Stimulated activated CD8-positive, alpha-beta memory T cell treated with anti-CD3 and anti-CD28 coated beads, Interleukin-12 subunit alpha, Interleukin-12 subunit beta, amount 100 ng/mL, for 4 hours (primary cell): ENCODE data around the gene SBF2.

Experiments
- DNase-seq: peaks from one replicate; pipeline ENCODE4 v3.0.0-alpha.2; 2020; ENCODE audit warnings: low read depth

The SBF2 gene

DNA sequence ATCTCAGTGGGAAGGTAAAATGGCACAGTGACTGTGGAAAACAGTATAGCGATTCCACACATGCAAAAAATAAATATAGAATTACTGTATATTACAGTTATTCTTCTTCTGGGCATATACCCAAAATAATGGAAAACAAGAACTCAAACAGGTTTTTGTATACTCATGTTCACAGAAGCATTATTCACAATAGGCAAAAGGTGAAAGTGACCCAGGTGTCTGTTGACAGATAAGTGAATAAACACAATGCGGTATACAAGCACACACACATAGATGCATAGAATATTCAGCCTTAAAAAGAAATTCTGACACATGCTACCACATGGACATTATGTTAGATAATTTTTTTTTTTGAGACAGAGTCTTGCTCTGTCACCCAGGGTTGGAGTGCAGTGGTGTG is 397.1 kb downstream of the SBF2 start:
- DNase-seq = no peak

DNA sequence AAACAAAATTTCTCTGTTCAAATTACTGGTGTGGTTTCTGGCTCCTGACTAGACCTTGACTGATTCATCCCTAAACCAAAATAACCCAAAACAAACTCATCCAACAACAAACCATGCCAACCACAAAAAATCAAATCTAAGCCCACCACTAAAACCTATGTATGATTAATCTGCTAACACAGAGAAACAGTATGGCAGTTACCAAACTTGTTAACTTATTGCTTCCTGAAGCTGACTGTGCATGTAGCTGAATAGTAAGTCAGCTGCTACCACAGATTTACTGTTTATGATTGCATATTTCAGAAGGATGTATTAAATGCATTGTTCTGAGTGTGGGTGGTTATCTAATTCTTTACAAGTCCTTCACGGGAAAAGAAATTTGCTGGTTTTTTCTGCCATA is 399.0 kb downstream of the SBF2 start:
- DNase-seq = no peak

DNA sequence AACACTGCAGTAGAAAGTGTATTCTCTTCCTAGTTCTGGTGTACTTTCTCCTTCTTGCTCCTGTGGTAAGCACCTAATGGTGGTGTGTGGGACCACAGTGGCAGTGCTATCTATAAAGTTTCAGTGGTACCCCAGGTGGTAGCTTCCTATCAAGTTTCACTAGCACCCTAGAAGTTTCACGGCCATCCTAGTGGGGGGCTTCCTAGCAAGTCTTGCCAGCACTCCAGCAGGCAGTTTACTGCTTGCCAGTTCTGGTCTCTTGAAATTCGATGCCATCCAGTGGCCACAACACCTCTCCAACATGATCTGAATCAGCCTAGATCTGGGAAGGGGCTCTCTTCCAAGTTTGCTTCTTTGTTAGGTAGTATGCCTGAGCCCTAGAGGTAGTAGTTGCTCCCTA is 400.5 kb downstream of the SBF2 start:
- no peak for DNase-seq

DNA sequence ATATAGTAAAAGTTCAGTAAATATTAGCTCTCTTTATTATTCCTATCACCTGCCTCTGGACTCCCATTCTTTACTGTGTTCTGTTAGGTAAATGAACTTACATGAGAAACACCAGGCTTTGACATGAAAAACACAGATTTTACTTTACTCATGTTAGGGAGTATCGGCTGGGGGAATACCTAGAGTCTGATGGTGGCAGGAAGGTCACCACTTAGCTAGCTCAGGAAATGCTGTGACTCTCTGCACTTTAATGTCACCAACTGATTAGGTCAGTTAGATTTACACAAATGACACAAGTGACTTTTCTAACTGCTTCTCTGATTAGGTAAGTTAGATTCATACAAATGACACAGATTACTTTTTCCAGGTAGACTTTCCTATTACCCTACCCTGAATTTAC is 405.1 kb downstream of the SBF2 start:
- DNase-seq = no peak

DNA sequence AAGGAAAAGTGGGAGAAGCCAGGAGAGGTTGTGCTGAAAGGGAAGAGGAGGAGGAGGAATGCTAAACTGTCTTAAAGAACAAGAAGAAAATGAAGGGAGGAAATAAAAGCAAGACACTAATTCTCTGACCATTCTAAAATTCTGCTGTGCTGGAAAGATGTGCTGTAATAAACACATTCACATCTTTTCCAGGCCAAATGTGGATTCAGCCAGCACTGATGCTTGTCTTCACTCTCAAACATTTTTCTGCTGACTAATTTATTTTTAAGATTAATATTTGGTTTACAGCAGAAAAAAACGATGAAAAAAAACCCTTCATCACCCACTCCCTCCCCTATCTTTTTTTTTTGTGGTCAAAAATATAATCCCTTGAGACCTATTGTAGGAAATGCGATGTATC is 406.5 kb downstream of the SBF2 start:
- DNase-seq = no peak

DNA sequence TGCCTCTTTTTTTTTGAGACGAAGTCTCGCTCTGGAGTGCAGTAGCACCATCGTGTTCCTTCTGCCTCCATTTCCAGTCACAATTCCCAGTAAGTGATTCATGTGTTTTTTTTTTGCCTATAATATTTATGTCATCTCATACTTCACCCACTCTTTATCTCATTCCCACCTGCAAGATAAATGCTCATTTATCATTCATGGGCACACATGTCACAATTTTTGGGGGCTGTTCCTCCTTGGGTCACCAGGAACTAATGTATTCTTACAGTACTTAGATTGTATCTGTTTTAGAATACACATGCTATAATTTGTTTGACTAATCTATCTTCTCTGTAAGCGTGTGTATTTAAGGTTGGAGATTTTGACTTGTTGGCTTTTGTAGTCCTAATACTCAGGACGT is 407.4 kb downstream of the SBF2 start:
- no peak for DNase-seq

DNA sequence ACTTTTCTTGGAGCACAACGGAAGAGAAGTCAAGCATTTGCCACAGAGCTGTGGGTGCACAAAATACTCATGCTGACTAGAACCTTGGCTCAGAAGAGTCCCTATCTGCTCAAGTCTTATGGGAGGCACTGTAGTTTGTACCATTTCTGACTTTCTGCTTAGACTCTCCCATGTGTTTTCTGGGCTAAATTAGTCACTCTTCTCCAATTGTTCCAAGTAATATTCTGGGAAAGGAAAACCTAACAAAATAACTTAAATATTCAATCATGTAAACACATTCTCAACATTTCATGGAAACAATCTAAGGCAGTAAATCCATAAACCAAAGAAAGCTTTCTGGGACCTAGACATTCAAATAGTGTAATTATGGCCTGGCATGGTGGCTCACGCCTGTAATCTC is 409.4 kb downstream of the SBF2 start:
- DNase-seq = no peak

DNA sequence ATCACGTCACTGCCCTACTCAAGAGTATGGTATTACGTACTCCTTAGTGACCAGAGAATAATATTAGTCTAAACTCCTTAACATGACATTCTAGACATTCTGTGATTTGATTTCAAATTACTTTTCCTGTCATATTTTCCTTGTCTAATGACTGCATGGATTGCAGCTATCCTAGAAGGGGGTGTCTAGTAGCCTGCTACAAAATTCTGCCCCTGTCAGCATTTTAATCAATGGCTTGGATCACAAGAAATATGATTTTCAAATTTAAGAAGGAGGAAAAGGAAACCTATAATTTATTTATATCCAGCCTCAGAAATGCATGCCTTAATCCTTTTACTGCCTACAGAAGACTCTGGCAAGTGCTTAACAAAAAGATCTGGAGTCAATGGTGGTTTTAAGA is 413.4 kb downstream of the SBF2 start:
- DNase-seq = no peak

DNA sequence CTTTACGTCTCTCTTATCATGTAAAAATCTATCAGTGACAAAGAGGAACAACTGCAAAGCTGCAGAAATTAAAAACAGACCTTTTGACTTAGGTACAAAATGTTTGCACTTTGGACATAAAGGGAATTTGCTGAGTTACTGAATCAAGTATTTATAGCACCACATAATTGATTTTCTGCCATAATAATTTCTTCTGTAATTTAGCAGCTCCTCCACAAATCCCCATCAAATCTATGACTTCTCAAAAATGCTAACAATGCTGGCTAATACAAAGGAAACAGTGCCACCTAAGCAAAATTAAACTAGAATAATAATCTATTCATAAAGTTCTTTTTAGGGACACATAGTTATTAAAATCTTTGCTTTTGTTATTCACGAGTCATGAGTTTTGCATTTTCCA is 415.1 kb downstream of the SBF2 start:
- DNase-seq = no peak

DNA sequence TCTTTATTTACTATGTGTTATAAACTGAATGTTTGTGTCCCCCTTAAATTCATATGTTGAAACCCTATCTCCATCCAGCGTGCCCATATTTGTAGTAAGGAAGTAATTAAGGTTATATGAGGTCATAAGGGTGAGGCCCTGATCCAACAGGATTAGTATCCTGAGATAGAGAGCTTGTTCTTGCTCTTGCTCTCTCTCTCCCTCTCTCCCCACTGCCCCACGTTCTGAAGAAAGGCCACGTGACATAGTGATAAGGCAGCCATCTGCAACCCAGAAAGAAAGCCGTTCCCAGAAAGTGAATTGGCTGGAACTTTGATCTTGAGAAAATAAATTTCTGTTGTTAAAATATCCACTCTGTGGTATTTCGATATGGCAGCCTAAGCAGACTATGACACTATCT is 417.7 kb downstream of the SBF2 start:
- no peak for DNase-seq

DNA sequence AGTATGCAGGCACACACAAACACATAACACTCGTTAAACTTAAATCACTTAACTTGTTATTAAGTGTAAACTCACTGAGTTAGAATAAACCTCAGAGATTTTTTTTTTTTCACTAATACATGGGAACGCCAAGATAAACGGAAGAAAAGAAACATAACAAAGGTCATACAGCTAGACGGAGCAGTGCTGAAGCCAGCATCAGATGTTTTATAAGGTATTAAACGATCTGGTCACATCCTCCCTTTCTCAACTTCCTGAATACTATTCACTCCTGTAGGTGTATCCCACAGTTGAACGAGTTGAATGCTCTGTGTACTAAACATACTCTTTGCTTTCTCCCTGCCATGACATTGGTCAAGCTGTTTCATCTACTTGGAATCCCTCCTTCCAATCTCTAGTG is 418.2 kb downstream of the SBF2 start:
- DNase-seq = no peak

DNA sequence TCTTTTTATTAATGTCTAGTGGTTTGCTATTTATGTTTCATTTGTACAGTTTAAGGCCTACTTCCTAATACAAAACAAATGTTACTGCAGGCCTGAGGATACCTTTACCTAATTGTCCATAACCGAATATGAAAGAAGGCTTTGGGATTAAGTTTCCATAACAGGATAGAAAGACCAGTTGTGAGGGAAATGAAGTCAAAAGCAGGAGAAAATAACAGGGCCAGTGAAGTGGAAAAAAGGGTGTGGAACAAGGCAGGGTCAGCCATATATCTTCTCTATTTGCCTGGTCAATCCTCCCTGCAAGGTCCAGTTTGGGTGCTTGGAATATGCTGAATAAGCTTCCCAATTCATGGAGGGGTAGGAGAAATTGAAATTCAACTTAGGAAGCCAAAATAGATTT is 418.6 kb downstream of the SBF2 start:
- DNase-seq = no peak

DNA sequence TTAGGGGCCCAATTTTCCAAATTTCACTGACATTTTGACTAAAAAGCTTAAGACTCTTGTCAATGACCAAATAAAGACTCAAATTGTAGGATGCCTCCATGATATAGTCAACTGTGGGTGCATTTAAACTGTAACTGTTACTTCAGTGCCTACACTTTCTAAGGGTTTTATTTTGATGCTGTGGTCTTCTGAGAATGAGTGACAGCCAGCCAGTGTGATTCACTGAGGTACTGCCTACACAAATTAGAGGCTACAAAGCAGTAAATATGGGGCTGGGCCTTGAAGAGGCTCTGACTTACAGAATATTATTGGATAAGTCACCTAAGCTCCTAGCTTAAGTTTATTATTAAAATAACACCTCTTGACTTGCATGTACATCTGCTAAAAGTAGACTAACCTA is 419.6 kb downstream of the SBF2 start:
- no peak for DNase-seq

DNA sequence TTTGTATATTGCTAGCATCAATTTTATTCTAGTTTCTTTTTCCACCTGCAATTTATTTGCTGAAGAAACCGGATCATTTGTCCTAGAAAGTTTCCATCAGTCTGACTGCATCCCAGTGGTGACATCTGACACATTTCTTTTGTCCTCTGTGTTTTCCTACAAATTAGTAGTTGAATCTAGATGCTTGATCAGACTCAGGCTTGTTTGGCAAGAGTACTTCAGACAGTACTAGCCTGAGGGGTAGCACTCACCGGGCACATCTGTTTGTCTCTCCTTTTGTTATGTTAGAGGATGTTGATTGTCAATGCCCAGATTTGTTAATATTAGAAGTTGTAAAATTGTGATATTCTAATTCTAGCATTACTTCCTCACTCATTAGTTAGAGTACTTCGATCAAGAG is 425.4 kb downstream of the SBF2 start:
- no peak for DNase-seq

DNA sequence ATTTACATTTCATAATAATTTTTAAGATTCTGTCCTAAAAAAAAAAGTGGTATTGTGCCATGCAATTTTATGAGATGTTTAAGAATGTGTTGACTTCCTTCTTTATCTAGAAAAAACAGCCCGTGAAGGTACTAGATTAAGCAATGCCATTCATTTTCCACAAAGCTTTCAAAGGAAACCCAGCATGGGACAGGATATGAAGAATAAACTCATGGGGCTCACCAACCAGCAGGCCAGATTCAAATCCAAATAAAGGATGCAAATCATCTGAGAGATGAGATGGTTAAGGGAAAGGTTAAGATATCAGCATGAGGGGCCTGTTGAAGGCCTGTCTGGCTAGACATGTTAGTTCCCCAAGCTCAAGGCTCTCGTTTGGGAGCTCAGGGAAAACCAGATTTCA is 431.0 kb downstream of the SBF2 start:
- no peak for DNase-seq

DNA sequence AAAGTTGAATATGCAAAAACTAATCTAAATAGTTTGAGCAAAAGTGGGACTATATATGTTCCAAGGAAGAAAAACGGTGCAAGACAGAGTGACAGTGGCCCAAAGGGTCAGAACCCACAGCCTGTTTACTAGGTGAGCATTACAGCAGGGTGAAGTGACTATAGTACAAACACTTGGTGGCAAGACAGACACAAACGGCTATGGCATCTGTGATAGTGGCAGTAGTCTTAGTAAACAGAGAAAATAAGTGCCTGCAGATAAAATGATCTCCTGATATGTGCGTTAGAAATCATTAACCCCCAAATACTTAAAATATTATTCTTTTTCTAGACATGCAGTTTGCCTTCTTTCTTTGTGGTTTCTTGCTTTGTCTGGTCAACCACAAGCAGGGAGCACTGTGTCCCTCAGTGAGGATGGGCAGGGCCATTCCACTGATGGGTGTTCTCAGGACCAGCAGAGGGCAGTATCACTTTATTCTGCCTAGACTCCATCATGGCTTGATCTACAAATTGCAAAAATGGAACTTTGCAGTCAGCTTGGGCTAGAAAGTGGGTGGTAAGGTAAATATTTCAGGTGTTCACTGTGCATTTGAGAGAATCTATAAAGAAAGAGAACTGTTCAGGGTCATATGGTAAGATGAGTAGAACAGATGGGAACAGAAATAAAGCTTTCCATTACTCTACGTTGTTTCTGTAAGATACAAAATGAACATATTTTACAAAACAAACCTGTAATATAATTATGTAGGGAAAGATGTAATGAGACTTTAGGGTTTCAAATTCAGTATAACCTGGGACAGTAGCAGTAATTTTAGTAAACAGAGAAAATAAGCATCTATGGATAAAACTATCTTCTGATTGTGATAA is 431.9 kb downstream of the SBF2 start:
- peak; percentile 1 for DNase-seq

DNA sequence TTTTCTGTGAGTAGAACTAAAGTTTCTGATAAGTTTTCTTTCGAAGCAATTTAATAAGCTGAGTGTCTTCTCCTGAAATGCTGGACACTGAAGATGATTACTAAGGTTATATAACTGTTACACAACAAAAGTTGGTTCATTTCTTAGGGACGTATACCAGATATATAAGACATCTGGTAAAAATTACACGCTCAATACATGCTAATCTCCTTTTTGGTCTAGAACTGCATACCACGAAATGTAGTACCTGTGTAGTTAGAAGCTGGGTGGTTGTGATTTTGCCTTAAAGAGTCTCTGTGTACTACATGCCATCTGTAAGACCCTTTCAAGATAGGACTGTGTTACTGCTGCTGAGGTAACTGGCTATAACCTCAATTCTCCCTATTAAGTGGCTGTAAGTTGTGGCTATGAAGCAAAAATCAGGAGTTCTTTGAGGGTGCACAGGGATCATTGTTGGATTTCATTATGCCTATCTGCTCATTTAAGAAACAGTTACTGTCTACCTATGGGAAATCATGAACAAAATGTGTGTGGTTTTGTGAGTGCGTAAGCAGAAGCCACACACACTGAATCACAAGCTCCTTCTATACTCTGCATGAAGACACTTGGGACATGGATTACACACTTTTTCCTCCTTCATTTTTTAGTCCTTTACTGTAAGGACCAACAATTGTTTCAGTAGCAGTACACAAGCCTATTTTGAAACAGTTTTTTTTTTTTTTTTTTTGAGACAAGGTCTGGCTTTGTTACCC is 434.3 kb downstream of the SBF2 start:
- no peak for DNase-seq

DNA sequence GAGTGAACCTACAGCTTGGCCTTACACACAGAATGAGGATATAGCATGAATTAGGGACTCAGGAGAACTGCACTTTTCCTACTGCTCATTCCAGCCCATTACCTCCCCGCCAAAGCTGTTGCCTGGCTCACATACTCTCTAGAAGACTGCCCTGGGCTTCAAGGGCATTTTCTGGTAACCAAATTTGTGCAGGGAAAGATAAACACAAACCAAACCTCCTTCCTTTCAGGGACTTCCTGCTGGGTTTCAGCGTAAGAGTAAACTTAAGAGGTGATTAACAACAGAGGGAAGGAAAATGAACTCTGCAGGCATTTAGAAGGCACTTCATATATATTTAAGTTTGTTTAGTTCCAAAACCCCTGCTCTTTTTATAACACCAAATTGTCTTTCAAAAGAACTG is 435.2 kb downstream of the SBF2 start:
- DNase-seq = no peak

DNA sequence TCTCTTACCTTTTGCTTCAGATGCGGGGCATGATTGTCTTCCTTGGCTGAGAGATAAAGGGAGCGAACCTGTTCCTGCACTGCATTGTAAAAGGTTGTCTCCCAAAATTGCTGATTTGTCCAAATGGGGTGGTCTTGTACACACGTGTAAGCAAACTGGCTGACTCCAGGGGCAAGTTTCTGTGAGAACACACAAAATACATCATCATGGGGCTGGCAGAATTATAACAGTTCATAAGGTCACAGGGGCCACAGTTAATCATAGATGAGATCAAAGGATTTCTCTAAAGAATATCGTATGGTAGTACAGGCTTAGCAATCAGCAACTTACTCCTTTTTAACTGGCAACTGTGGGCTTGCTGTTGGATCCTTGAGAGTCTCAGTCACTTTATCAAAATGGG is 435.8 kb downstream of the SBF2 start:
- no peak for DNase-seq

DNA sequence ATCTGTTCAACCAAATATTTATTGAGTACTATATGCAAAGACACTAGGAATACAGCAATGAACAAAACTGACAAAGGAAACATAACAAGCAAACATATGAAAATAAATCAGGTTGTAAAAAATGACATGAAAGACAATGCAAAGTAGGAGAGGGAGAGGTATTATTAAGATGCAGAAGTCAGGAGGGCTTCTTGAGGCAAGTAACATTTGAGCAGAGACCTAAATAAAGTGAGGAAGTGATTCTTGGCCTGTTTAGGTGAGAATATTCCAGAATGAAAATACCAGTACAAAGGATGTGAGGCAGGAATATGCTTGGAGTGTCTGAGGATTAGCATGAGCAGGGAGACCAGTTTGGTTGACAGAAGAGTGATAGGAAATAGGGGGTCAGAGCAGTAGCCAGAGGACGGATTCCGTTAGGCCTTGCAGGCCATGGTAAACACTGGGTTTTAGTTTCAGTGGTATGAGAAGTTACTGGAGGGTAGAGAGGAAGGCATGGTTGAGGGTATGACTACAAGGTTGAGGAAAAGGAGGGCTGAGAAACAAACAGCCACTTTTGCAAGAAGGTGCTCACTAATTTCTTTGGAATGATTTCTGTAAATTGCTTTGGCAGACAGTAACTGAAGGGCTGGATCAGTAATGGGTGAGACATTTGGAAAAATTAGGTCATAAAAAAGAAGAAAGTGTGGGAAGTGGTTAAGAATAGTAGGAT is 438.3 kb downstream of the SBF2 start:
- DNase-seq = no peak

DNA sequence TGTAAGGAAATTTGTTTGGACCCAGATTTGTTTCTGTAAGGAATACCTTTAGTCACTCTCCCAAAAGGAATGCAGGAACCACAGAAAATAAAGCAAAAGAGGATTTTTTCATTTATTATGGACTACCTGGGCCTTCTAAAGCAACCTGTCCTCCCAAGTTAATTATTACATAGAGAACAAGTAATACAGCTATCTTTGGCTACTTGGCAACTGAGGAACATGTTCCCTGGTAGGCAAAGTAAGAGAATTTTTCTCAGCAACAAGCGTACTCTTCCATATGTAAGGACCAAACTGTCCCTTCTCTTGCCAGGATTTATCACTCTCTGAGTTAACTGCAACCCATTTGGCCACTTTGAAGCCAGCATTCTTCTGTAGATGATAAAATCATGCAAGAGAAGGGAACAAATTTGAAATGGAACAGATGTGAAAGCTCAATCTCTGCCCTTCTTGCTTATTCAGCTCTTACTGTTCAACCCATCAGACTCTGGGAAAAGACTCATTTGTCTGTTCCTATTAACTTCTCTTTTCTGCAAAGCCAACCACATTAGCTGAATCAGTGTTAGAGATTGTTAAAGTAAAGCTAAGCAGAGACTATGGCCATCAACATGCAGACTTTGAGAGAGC is 440.0 kb downstream of the SBF2 start:
- DNase-seq = no peak

DNA sequence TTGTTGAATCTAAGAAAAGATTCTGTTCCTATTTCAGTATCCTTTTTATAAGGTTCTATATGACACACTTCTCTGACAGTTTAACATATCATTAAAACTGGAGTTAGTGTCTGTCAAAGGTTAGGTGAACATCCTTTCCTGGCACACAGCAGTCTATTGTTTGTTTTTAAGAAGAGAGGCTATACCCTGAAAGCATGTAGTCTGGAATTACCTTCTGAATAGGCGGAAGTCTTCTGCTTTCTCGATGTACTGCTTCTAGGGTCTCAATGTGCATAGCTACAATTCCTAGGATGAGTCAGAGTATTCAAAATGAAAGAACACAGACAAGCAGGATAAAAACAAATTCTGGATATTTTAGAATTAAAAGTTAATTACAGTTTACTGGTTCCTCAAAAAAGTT is 441.6 kb downstream of the SBF2 start:
- DNase-seq = no peak

DNA sequence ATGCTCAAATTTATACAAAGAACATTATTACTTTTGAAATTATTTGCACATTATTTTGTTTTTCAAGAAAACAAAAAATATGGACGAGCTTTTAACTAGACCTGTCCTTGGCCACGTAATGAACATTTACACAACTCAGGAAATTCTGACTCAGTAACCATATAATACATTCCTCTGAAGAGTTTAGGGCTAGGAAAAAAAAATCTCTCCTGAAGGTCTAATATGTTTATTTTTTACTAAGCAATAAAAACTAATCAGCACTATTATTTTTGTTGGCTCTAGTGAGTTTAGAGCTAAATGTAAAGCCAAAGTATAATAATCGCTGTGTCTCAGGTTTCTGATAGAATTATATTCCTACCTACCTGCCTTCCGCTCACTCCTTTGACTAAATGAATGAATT is 442.7 kb downstream of the SBF2 start:
- no peak for DNase-seq
